GM12875 (cell line): ENCODE results near the gene SMAD9.

Source experiments
- H3K4me3 ChIP-seq: one replicate; pipeline ENCODE4 v1.5.1; 2011; ENCODE audit warnings: low read depth, low read length, control low read depth
- CTCF ChIP-seq: IDR thresholded peaks from 2 replicates; pipeline ENCODE4 v1.5.1; 2011; ENCODE audit warnings: low read depth, mild to moderate bottlenecking, control low read depth, inconsistent platforms, low read length, moderate library complexity, borderline replicate concordance; ENCODE audit not compliant: insufficient read depth

SMAD9 gene

GRCh38 chr13:36919833-36920615 is at the start of gene SMAD9:
Gene SMAD9, minus strand, starts transcription at chr13:36920238. Its CDS starts 40,549 bp downstream, at chr13:36879689.
- H3K4me3 ChIP-seq: no peak within 1 kb of the TSS
- no peak for TF ChIP-seq CTCF

- TF ChIP-seq CTCF: no peak
- no peak overlapping the region for H3K4me3 ChIP-seq
Observed at GRCh38 chr13:36966404-36966803, 46.4 kb upstream of the SMAD9 start.

- TF ChIP-seq CTCF: no peak
Observed at GRCh38 chr13:36965767-36966166, 45.7 kb upstream of the SMAD9 start.

GRCh38 chr13:36959456-36960116 is 39.5 kb upstream of the SMAD9 start:
- TF ChIP-seq CTCF: no peak
- H3K4me3 ChIP-seq: no peak overlapping the region

More at GRCh38 chr13:36965767-36966166, 45.7 kb upstream of the SMAD9 start:
- H3K4me3 ChIP-seq: no peak overlapping the region

- H3K4me3 ChIP-seq: no peak overlapping the region
- no peak for TF ChIP-seq CTCF
Observed at GRCh38 chr13:36954542-36954941, 34.5 kb upstream of the SMAD9 start.

GRCh38 chr13:36950920-36951319 is 30.9 kb upstream of the SMAD9 start:
- no peak overlapping the region for H3K4me3 ChIP-seq
- TF ChIP-seq CTCF: no peak

- H3K4me3 ChIP-seq: no peak overlapping the region
- no peak for TF ChIP-seq CTCF
Observed at GRCh38 chr13:36950330-36950729, 30.3 kb upstream of the SMAD9 start.
